ENCODE results near the gene ZNF592. TPM values are rescaled to one million over a fixed set of nuclear protein-coding genes. Genes with fewer than 3 reads are reported as not detected.

ZNF592 gene
- total and polyA plus RNA-seq, 2 donors (not counting 3 experiments of a cell fraction or from before 2014, with no cell fraction given): 12.3 to 21.1 TPM

DNA sequence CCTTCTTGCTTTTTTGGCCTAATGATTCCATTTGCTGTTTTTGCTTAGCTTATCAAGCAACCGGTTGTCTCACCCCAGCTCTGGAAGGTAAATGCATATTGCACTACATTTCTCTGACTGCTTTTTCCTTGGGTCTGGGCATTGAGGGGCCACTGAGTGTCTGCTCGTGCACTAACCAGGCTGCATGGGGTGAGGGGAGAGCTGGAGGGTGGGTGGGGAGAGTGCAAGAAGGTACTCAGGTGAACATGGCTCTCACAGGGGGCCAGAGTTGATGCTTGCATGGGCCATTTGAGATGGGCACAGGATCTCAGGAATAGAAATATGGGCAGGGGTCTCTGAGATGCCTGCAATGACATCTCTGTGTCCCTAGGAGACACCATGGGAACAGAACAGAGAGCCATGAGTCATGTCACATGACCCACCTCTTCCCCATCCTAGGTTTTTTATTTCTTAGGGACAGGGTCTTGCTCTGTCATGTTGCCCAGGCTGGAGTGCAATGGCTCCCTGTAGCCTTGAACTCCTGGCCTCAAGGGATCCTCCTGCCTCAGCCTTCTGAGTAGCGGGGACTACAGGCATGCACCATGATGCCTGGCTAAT lies 75.0 kb downstream of the ZNF592 start:
- ChIA-PET POLR2A (interaction anchor here (0.8 kb wide), 2 partner anchors 18 to 169 kb away, joined by 3 read pairs; partner anchors contain the start of gene WDR73), CTCF (interaction anchor here (0.8 to 3.8 kb wide), 6 partner anchors 9 to 105 kb away, joined by 3 to 11 read pairs (median 5); no protein-coding TSS in a partner anchor)
- Histone ChIP-seq H3K4me2 (ENCODE audit: insufficient read depth, low read length) (no peak overlapping the region), H3K9me1 (replicated peaks; ENCODE audit: control insufficient read depth, extremely low read depth, insufficient read depth, low read length) (no peaks in the 10 kb centered on the region), H3K4me3 (replicated peaks in 1 of 3; ENCODE audit: insufficient read depth in 1 of 3, low read depth in 1 of 3, low read length in 3 of 3) (no peak overlapping the region), H3K27me3 (ENCODE audit: control insufficient read depth in 2 of 2, insufficient read depth in 2 of 2, low read length in 2 of 2) (no peaks in the 10 kb centered on the region), H2AFZ (ENCODE audit: low read depth, low read length) (no peak overlapping the region), H4K20me1 (replicated peaks; ENCODE audit: control insufficient read depth, extremely low read depth, insufficient read depth, low read length) (no peaks in the 10 kb centered on the region), H3K36me3 (ENCODE audit: control insufficient read depth in 2 of 2, extremely low read depth in 1 of 2, insufficient read depth in 2 of 2, low read length in 2 of 2) (peaks cover 0 to 7% of the 10 kb centered on the region in 2 experiments), H3K9me3 (replicated peaks; ENCODE audit: control insufficient read depth, insufficient read depth, low read length) (no peaks in the 10 kb centered on the region), H3K27ac (ENCODE audit: insufficient read depth, low read depth, low read length) (no peak overlapping the region), H3K79me2 (ENCODE audit: control insufficient read depth, insufficient read depth, low read length) (peaks cover 20% of the 10 kb centered on the region), H3K9ac (replicated peaks; ENCODE audit: extremely low read depth, insufficient read depth, low read length) (no peak overlapping the region), H3K4me1 (ENCODE audit: control insufficient read depth, extremely low read depth, insufficient read depth, low read length) (peaks cover 30% of the 10 kb centered on the region)
- no peak for TF ChIP-seq MAX (IDR thresholded peaks at IDR 0.05; ENCODE audit: insufficient read depth, insufficient read length)
- no peak for TF ChIP-seq POLR2A (IDR thresholded peaks at IDR 0.05; ENCODE audit: low read depth, low read length)
- TF ChIP-seq GATA2 (IDR thresholded peaks at IDR 0.05; ENCODE audit: insufficient read depth, insufficient read length, low read depth, low read length): no peak
- TF ChIP-seq EZH2 (IDR thresholded peaks at IDR 0.05; ENCODE audit: borderline replicate concordance, low read depth, low read length, severe bottlenecking): no peak
- no peak for TF ChIP-seq MYC (IDR thresholded peaks at IDR 0.05; ENCODE audit: low read depth, low read length)
- TF ChIP-seq JUN (IDR thresholded peaks at IDR 0.05; ENCODE audit: borderline replicate concordance, insufficient read depth, insufficient read length, low read depth): no peak
- no peak for TF ChIP-seq FOS (IDR thresholded peaks at IDR 0.05; ENCODE audit: borderline replicate concordance, insufficient read depth, low read length)
- intact Hi-C loops (cut with micrococcal nuclease) (no loop called here), dilution Hi-C loops (cut with MboI; ENCODE audit: extremely low pct_ligation_motif_present, low sequenced_read_pairs) (no loop called here)
- FAIRE-seq: no peak
- DNase-seq (ENCODE audit: low read depth, low spot score): no peak
- no TSS peak for BruUV-seq (replicated peaks)
